Stimulated activated CD4-positive, alpha-beta T cell treated with anti-CD3 and anti-CD28 coated beads, Interleukin-4, amount 100 ng/mL, for 1 hour (primary cell): Measurements from ENCODE around the gene CEP19.

Source experiments
- DNase-seq: peaks from one replicate; pipeline ENCODE4 v3.0.0-alpha.2; 2020

Gene CEP19

GRCh38 chr3:196707566-196707965 is 4.5 kb downstream of the CEP19 start:
- no peak for DNase-seq

- DNase-seq, result no peak
Measured at GRCh38 chr3:196706731-196707130, 5.3 kb downstream of the CEP19 start.

GRCh38 chr3:196706327-196706726 is 5.7 kb downstream of the CEP19 start:
- no peak for DNase-seq

- DNase-seq, result no peak
Measured at GRCh38 chr3:196700801-196701200, 11.2 kb downstream of the CEP19 start.

GRCh38 chr3:196699749-196700148 is 12.3 kb downstream of the CEP19 start:
- no peak for DNase-seq

GRCh38 chr3:196697270-196697669 is 14.8 kb downstream of the CEP19 start:
- no peak for DNase-seq

- DNase-seq, result no peak
Measured at GRCh38 chr3:196695849-196696226, 16.2 kb downstream of the CEP19 start.

- peak; percentile 20 for DNase-seq
Measured at GRCh38 chr3:196694941-196695848, 16.9 kb downstream of the CEP19 start.

GRCh38 chr3:196694202-196694638 is 17.8 kb downstream of the CEP19 start:
- DNase-seq, result peak; percentile 6

- DNase-seq, result no peak
Measured at GRCh38 chr3:196691386-196691785, 20.7 kb downstream of the CEP19 start.

GRCh38 chr3:196689941-196690660 is 21.9 kb downstream of the CEP19 start:
- DNase-seq, result no peak

GRCh38 chr3:196688349-196688748 is 23.7 kb downstream of the CEP19 start:
- no peak for DNase-seq

GRCh38 chr3:196686436-196686835 is 25.6 kb downstream of the CEP19 start:
- no peak for DNase-seq

GRCh38 chr3:196684548-196685407 is 27.3 kb downstream of the CEP19 start:
- DNase-seq, result peak; percentile 54

- no peak for DNase-seq
Measured at GRCh38 chr3:196677931-196678330, 34.1 kb downstream of the CEP19 start.

- DNase-seq, result no peak
Measured at GRCh38 chr3:196677353-196677752, 34.7 kb downstream of the CEP19 start.

- DNase-seq, result no peak
Measured at GRCh38 chr3:196673632-196674031, 38.4 kb downstream of the CEP19 start.

- DNase-seq, result no peak
Measured at GRCh38 chr3:196670339-196670738, 41.7 kb downstream of the CEP19 start.

- DNase-seq, result no peak
Measured at GRCh38 chr3:196667056-196667825, 44.8 kb downstream of the CEP19 start.

GRCh38 chr3:196666001-196666867 is 45.8 kb downstream of the CEP19 start:
- DNase-seq, result no peak
